Umbilical cord (tissue), 2 donors: Measurements from ENCODE around the gene PKP1. TPM values are rescaled to one million over a fixed set of nuclear protein-coding genes. Genes with fewer than 3 reads are reported as not detected.
A peak's percentile ranks its signal among the peaks of the same experiment; 100 is the strongest.

Experiments used
- DNase-seq: peaks from one replicate; pipeline ENCODE4 v3.0.0-alpha.2; 2015; ENCODE audit warnings: low spot score
- total RNA-seq: library from RNA; depleted of rRNA; stranded (reverse); fragments of >200 nt; gene quantifications from one replicate; pipeline ENCODE4 v1.2.3, GENCODE V29; 2014; ENCODE audit warnings: low replicate concordance; ENCODE audit not compliant: insufficient read depth

PKP1 gene
- total RNA-seq, 1 donor from 2014 or later = 21.9 TPM

DNA sequence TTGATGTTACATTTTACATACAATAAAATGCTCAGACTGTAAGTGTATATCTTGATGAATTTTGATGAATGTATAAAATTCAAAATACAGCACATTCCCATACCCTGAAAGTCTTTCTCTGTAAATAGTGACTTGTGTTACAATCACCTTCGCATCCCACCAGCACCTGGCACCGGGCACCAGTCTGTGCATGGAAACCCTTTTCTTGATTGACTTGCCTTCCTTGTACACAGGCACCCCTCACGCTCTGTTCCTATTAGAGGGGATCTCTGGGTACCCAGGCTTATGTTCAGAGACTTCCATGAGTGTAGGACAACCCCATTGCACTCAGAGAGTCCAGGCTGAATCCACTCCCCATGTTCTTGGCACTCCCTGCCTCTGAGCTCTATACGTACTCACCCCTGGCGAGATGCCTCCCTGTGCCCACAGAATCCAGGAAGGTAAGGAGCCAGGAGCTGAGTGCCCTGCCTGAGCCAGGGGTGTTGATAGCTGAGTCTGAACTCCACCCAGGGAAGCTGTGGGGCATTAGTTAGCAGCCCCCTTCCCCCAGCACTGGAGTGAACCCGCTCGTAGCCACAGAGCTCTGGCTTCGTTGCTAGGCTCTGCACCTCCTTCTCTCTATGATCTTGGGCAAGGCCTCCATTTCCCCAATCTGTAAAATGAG lies 22.5 kb upstream of the PKP1 start:
- no peak for DNase-seq

DNA sequence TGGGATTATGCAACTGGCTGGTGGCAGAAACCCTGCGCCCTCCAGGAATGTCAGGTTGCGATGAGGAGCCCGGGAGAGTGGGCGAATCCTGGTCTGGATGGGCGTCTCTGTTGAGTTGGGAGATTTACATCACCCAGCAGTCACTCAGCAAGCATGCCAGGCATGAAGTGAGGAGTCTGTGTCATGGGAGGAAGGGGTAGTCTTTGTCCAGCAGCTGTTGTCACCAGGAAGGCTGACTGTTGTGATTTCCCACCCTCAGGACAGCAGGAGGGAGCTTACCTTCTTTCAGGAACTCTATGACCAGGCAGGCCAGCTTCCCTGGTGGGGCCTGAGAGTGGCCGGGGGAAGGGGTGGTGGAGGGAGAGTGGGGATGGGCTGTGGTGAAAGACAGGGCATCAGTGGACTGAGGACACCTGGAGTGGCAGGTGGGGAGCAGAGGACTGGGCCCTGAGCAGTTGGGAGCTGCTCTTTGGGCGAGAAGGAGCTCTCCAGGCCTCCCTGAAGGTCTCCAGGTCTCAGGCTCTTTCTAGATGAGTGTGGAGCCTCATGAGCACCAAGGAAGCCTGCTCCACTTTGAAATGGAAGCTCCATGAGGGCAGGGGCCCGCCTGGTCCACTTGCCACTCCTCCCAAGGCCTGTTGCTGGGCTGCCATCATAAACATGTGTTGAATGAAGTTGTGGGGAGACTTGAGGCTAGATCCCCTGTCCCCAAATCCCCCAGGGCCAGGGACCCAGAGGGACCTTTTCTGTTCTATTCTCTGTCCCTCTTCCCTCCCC lies 21.3 kb upstream of the PKP1 start:
- DNase-seq = no peak

DNA sequence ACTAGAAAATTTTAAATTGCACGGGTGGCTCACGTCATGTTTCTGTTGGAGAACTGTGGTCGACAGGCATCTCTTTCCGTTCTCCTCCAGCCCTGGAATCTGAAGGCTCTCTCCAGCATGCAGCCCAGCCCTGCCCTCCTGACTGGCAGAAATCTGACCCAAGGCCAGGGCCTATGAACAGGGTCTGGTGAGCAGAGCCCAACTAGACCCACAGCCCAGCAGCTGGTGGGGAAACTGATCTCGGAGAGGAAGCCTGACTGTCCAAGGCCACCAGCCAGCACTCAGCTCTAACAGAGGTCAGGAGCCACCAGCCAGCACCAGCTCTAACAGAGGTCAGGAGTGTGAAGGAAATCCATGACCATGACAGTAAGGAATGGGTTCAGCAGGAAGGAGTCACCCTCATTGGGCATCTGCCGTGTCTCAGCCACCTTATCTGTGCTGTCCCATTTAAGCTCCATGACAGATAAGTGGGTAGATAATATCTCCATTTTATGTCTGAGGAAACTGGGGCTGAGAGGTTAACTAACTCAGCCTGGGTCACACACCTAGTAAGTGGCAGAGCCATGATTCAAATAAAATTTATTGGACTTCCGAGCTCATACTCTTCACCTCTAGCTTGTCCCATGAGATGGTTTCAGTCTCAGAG lies 20.2 kb upstream of the PKP1 start:
- no peak for DNase-seq

DNA sequence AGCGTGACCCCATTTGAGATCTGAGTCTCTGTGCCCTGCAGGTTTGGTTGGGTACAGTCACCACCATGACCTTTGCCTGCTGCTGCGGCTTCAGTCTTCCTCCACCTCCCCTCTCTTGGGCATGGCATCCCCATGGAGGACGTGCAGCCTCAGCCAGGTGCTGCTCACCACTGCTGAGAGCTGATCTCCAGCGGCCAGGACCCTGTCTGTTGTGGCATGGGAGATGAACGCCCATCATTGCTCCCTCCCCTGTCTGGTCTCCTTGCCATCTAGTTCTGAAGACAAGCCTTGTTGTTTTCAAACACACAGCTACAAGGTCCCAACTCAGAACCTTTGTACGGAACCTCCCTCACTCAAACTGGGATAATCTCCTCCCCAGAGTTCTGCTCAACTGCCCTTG lies 19.2 kb upstream of the PKP1 start:
- no peak for DNase-seq

DNA sequence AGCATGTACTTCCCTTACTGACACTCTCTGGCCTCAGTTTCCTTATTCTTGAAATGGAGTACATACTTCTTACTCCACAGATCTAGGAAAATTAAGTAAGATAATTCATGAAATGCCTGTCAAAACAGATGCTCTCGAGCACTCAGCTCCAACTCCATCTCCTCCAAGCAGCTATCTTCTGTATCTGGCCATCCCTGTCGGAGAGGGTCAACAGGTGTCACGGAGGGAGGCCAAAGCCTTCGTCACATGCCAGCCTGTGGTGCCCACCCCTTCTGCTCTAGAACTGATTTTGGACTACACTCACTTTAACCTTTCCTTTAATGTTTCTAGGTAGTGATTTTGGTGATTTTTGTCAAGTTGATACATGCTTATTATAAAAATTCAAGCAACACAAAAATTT lies 18.8 kb upstream of the PKP1 start:
- no peak for DNase-seq

DNA sequence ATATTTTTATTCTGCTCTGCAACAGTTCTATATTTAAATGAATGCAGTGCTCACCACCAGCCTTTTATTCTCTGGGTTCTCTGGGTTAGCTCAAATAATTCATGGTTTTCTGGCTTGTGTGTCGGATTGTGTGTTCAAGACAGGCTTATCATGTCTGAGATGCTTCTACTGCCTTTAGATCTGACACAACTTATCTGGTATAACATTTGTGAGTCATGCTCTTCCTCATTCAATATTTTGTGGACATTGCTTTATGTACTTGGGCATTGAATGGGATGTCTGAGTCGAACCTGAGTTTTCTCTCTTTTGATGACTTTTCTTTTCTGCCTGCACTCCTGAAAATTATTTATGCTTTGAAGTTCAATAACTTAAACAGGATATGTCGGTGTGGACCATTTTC lies 17.6 kb upstream of the PKP1 start:
- peak; percentile 93 for DNase-seq

DNA sequence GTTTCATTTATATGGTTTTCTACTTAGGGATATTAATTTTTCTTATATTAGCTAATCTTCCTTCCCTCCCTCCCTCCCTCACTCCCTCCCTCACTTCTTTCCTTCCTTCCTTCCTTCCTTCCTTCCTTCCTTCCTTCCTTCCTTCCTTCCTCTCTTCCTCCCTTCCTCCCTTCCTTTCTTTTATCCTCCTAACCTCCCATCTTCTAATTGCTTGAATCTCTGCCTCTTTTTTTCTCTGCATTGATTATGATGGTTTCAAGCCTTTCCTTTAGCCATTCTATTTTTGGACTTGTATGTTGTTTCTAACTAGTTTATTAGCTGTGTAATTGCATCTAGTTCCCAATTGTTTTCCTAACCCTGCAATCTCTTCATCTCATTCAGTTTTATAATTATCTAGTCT lies 17.0 kb upstream of the PKP1 start:
- no peak for DNase-seq

DNA sequence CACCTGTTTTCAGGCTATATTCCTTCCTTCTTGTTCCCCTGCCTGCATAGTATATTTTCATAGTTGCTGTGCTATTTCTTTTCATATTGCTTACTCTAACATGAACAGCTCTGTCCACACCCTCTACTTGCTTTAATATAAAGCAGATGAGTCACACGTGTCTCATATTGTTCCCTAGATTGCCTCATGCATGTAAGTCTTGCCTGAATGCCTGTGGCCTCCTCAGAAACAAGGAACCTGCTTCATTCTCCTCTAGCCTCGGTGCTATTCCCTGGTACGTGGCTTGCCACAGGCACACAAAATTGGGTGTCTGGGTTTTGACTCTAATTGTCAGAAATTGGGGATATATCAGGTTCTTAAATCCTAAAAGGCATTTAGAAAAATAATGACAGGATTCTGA lies 16.5 kb upstream of the PKP1 start:
- peak; percentile 80 for DNase-seq

DNA sequence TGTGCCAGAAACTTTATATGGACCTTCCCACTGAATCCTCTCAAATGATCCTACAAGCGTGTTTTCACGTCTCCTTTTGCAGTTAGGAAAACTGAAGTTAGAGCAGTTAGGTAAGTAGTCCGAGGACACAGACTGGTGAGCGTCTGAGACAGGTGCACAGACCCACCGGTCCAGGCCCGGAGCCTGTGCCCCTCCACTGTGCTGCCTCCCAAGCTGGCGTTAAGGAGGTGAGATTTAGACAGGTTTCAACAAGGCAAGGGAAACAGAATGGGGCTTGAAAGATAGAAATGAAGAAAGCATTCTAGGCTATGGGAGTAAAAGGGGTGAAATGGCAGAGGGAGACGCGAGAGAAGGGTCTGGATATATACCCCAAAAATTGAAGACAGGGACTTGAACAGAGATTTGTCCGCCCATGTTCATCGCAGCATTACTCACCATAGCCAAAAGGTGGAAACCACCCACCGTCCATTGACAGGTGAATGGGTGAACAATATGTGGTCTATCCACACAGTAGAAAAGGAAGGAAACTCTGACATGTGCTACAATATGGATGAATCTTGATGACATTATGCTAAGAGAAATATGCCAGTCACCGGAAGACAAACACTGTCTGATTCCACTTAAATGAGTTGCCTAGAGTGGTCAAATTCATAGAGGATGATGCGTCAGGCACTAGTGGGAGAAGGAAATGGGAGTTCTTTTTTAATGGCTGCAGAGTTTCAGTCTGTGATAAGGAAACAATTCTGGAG lies 15.7 kb upstream of the PKP1 start:
- no peak for DNase-seq

DNA sequence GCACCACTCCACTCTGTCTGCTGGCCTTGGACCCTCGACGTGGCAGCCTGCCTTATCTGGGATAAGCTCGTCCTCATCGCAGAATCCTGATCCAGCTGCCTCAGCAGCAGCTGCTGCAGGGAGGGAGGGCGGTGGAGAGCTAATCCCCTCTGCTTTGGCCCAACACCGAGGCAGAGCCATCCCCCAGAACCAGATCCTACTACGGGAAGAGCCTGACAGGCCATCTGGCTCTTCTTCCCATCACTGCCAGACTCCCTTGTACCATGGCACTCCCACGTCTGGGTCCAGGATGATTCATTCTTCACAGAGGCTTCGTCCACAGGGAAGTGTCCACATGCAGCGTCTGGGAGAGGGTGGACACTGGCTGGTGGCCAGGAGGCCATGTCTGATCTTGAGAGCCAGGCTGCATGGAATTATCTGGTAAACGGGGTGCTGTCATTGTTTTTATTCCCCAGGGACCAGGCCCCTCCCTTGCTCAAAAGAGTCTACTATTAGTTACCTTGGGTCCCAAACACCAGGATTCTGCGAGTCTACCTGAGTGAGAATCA lies 14.6 kb upstream of the PKP1 start:
- DNase-seq = peak; percentile 99

DNA sequence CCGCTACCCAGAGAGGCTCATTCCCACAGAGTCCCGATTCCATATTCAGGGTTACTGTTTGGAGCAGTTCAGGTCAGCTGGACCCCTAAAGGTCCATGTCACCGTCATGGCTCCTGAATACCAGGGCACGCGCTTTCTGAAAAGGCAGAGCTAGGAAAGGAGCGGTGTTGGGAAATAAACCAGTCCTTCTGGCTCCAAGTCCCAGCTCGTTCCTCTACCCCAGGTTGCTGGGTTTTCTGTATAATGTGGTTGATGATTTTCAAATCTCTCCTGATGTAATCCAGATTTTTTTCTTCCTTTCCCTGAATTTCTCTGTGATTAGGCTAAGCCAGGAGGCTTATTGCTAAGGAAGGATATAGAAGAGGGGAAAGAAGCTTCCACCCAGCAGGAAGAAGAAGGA lies 14.0 kb upstream of the PKP1 start:
- peak; percentile 96 for DNase-seq

DNA sequence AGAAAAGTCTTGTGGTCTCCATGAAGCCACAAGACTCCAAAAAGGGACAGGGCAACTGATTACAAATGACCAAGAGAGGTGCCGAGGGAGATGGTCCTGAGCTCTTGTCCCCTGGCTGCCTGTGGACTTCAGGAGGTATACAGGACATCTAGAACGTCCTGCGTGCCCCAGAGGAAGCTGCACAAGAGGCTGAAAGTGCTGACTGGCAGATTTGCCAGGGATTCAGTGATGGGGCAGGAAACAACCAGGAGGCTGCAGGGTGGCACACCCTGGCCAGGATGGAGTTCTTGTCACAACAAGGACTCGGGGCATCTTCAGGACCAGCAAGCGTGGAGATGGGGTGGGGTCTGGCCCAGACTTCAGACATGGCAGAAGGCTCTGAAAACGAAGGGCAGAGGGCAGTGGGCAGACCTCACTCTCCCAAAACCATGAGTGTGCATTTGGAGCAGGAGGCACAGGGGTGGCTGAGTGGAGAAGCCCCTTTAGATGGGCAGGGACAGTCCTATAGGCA lies 13.4 kb upstream of the PKP1 start:
- DNase-seq = no peak

DNA sequence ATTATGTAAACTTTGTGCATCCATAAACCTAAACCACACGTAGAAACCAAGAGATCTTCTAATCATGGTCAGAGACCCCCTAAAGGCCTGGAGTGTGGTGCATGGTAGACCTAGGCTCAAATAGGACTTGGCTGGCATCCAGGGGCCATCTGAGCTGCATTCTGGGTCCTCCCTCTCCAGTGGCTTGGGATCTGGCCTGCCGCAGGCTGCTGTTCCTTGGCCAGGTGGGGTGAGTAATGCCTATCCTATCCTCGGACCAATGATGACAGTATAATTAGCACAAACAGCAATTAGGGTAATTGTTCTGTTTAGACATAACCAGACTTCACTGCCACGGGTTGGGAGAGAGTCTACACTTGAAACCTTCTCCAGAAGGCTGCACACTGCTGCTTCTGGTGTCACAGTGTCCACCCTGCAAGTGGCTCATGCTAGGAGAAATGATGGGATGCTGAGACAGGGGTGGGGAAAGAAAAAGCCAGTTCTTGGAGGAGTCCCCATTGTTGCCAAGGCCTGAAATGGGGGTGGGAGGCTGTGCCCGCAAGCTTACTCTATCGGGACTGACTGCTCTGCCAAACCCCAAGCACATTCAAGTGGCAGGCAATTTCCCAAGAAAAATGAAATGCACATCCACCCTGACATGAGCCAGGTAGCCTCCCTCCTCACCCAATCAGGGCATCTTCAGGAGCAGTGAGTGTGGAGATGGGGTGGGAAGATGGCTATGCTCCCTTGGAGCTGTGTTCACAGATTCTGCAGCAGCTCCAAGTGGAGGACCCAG lies 12.5 kb upstream of the PKP1 start:
- no peak for DNase-seq

DNA sequence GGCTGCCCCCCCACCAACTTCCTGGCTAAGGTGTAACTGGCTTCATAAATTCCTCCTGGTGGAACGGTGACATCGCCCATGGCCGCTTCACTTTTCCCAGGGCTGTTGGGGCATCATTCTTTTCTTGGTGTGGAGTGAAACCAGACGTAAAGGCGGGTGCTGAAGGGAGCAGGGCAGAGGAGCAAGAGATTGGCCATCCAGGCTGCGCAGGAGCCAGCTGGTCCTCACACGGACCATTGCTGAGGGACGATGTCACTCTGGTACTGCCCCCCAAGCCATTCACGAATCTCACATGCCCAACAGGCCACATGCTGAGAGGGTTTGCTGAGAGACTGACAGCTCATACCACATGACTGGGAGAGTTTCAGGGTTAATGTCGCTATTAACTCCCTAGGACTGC lies 10.5 kb upstream of the PKP1 start:
- no peak for DNase-seq

DNA sequence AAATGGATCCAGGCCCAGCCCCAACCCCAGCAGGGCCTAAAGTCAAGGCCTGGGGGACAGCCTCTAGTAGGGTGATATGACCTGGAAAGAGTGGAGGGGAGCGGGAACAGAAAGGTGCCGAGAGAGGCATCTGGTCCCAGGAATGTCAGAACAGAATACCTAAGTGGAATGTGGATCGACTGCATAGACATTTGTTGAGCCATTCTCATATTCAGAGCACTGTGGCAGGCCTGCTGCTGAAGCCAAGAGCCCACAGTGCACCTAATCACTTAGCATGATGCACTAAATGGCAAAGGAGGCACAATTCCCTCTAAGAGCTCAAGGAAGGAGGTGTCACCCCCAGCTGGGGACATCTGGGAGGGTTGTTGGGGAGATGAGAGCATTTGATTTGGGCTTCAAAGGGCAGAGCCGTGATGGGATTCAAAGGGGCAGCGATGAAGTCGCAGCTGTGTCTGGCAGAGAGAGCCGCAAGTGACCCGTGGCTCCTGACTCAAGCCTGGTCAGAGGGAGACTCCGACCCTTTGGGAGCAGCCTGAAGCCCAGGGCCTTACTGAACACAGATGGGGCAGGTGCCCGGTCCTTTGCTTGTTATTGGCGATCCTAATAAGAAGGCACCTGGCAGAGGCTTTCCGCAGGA lies 8.6 kb upstream of the PKP1 start:
- DNase-seq = no peak

DNA sequence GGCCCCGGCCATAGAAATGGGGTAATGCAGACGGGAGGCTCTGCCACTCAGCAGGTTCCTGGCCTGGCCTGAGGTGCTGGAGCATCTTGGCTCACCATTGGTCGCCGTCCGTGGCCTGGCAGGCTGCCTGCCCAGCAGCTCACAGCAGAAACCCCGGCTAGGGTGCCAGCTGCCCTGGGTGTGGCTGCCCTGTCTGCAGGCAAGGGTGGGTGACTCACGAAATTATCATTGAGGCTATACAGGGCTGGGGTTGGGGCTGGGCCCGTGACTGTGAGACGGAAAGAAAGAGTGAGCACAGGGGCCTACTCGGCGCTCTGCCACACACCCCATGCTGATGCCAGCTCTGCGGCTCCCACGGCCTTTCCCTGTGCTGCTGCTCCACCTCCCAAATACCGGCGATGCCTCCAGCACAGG lies 8.0 kb upstream of the PKP1 start:
- DNase-seq = peak; percentile 54

DNA sequence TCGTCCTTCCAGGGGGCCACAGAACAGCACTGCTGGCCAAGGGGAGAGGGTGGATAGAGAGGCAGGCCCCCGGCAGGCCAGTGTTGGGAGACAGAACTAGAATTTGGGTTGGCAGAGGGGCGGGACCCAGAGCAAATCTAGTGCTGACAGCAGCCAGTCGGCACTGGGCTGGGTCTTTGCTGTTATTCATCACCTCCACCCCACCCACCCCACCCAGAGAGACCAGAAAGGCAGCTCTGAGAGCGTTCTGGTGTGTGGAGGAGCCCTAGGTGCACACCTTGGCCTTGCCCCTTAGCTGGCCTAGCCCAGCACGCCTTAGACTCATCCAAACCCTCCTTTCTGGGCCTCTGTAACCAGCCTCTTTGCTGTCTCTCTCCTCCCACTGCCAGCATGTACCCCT lies 6.4 kb upstream of the PKP1 start:
- DNase-seq = no peak

DNA sequence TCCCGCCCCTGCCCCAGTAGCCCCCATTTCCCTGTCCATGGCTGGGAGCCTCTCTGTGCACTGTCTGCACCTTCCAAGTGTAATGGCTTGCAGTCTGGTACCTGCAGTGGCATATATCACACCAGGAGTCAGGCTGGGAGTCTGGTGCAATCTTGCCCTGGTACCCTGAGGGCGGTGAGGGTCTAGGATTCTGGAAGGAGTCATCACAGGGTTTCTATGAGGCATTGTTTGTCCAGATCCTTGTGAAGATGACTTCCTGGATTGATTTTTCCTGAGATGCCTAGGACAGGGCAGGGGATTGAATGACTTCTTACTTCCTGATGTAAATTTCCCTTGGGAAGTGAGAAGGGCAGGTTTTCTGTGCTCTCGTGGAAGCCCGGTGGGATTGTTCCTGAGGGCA lies 5.9 kb upstream of the PKP1 start:
- DNase-seq = no peak

DNA sequence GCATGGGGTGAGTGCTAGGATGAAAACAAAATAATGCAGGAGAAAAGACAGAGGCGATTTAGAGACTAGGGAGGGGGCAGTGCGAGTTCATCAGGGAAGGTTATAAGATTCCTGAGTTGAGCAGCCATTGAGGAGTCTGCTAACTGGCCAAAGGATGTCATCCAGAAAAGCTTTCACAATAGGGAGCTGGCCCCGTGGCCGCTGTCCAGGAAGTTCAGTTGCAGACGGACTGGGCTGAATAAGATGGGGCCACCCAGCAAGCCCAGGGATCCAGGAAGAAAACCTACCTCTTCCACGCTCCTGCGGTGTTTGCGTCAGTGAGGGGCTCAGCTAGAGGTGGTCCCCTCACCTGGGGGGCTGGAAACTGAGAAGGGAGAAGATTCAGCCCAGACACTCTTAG lies 4.0 kb upstream of the PKP1 start:
- DNase-seq = no peak

DNA sequence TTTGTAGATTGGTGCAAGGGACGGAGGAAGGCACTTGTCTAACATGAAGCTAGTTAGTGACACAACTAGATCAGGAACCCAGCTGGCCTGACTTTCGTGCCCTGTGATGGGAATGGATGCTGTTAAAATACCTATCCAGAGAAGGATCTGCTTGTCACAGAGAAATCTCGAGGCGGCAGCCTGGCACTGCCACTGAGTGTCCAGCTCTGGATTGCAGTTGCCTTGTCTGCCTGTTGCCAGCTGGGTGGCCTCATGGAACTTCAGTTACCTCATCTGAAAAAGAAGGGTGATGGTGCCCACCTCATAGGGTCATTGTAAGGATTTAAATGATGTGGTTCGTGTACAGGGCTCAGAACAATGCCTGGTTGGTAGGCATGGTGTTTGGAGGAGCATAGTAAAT lies 2.4 kb upstream of the PKP1 start:
- DNase-seq = no peak

DNA sequence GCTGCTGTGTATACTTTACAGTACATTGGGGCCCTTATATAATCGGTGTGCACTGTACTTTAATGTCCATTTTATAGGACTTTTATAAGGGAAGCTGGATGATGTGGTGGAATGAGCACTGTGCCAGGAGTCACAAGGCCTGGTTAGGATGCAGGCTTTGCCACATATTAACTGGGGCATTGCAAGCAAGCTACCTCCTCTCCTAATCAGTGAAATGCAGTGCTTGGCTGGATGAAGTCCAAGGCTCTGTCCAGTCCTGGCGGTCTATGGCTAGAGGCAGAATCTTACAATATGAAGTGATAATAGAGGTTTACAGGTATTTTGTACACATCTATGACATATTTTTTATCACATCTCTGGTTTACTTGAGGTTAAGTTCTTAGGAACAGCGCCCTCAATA lies 1.7 kb upstream of the PKP1 start:
- no peak for DNase-seq
